Lung (tissue), 12 donors: Measurements from ENCODE around the gene PDE8B. TPM values are rescaled to one million over a fixed set of nuclear protein-coding genes. Genes with fewer than 3 reads are reported as not detected.

Experiments used
- ATAC-seq: fragments of 200-7000 bp; cut with Tn5 transposase; one replicate; pipeline ENCODE4 v1.9.1; 2020; ENCODE audit warnings: moderate number of reproducible peaks; ENCODE audit not compliant: insufficient read depth, low FRiP score
- DNase-seq, 3 donors: peaks; one replicate each; pipeline ENCODE4 v3.0.0-alpha.2; 2013 to 2017
- H3K27ac ChIP-seq, 2 donors: one replicate each; pipeline ENCODE4 v1.5.1; 2013; ENCODE audit warnings: mild to moderate bottlenecking in 2 of 2, moderate library complexity in 2 of 2, control low read depth in 1 of 2, inconsistent platforms in 1 of 2, low read depth in 1 of 2, low read length in 1 of 2
- H3K27me3 ChIP-seq, 3 donors: one replicate each; pipeline ENCODE4 v1.5.1; 2013; ENCODE audit warnings: low read length in 2 of 3; ENCODE audit not compliant: control insufficient read depth in 3 of 3, insufficient read depth in 3 of 3
- H3K36me3 ChIP-seq, 4 donors: one replicate each; pipeline ENCODE4 v1.5.1; 2013; ENCODE audit warnings: low read length in 4 of 4, mild to moderate bottlenecking in 1 of 4, moderate library complexity in 1 of 4; ENCODE audit not compliant: control insufficient read depth in 4 of 4, insufficient read depth in 4 of 4
- H3K4me1 ChIP-seq, 5 donors: one replicate each; pipeline ENCODE4 v1.5.1; 2013; ENCODE audit warnings: low read length in 5 of 5, mild to moderate bottlenecking in 2 of 5, moderate library complexity in 1 of 5; ENCODE audit not compliant: control insufficient read depth in 5 of 5, insufficient read depth in 5 of 5
- H3K4me3 ChIP-seq: one replicate; pipeline ENCODE4 v1.5.1; 2013; ENCODE audit warnings: mild to moderate bottlenecking, control low read depth, moderate library complexity
- H3K9ac ChIP-seq, 2 donors: one replicate each; pipeline ENCODE4 v1.5.1; 2013; ENCODE audit warnings: low read length in 2 of 2, control low read depth in 1 of 2; ENCODE audit not compliant: insufficient read depth in 1 of 2
- H3K9me3 ChIP-seq, 4 donors: one replicate each; pipeline ENCODE4 v1.5.1; 2013; ENCODE audit warnings: low read length in 3 of 4, mild to moderate bottlenecking in 1 of 4, moderate library complexity in 1 of 4; ENCODE audit not compliant: control insufficient read depth in 4 of 4, insufficient read depth in 3 of 4
- WGBS, 2 donors: extraction: QIAGEN DNeasy Blood & Tissue Kit; methylation state at CpG; one replicate each; pipeline ENCODE4 v1.1.7; 2013; 5-methylcytosine and 5-hydroxymethylcytosine counted together
- polyA plus RNA-seq, 2 donors: library from polyadenylated mRNA; stranded (reverse); fragments of 200-250 nt; gene quantifications; one replicate each; pipeline ENCODE4 v1.2.1, GENCODE V29; 2013
- total RNA-seq, 2 donors: library from RNA; depleted of rRNA in 1 of 2; stranded (reverse); fragments of >200 nt in 1 of 2; gene quantifications; one replicate each; pipeline ENCODE4 v1.2.1, GENCODE V29; 2014 to 2021
- TF ChIP-seq, protein P1 (sequence below): IDR thresholded peaks from 2 replicates; pipeline ENCODE4 v1.5.1; 2012; ENCODE audit warnings: mild to moderate bottlenecking; ENCODE audit errors: control extremely low read depth, extremely low read depth
- donor health status: control.
- donor health status: control.
- donor health status: Bipolar disorder and iron deficiency.
- donor health status: healthy.
- donor health status: DM: yes; HTN: yes; CAD: no.

The PDE8B gene
- total and polyA plus RNA-seq, 4 donors, result 1.6 to 10.6 (median 2.1) TPM

DNA sequence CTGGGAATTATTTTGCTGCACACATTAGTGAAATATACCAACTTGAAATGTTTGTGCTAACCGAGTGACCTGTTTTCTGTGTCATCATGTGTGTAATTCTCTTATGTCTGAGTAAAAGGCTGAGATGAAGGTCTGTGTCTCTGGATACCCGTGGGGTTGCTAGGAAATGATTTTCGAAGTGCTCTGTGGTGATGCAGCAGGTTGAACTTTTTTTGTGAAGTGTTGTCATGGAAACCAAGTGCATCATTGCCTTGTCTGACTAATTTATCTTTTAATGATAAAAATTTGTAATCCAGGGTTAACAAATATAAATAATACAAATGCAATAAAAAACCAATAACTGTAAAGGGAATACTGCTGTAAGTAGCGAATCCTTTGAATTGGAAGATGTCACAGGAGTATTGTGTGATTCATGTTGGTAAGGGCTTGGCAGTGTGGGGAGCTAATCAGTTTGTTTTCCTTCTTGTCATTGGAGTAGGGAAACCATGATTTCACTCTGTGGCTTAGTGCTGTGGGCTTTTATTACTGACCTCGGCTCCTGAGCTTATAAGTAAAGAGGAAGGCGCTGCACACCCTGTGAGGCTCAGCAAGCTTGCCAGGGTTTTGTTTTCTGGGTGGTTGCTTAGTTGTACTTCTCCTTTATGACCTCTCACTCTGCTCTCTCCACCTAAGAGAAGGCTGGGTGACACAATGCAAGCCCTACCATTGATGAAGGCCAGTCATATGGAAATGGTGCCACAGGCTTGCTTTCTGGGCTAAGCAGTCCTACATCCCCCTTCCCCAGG is 22.3 kb downstream of the PDE8B start:
- Histone ChIP-seq H3K4me1 (peaks cover 0 to 1% (median 0%) of the 10 kb centered on the region in 5 donors), H3K27ac (no peak overlapping the region), H3K9me3 (peaks cover 0 to 1% (median 0%) of the 10 kb centered on the region in 4 donors), H3K9ac (no peak overlapping the region), H3K4me3 (no peak overlapping the region), H3K36me3 (no peaks in the 10 kb centered on the region), H3K27me3 (no peaks in the 10 kb centered on the region)
- TF ChIP-seq, protein P1, sequence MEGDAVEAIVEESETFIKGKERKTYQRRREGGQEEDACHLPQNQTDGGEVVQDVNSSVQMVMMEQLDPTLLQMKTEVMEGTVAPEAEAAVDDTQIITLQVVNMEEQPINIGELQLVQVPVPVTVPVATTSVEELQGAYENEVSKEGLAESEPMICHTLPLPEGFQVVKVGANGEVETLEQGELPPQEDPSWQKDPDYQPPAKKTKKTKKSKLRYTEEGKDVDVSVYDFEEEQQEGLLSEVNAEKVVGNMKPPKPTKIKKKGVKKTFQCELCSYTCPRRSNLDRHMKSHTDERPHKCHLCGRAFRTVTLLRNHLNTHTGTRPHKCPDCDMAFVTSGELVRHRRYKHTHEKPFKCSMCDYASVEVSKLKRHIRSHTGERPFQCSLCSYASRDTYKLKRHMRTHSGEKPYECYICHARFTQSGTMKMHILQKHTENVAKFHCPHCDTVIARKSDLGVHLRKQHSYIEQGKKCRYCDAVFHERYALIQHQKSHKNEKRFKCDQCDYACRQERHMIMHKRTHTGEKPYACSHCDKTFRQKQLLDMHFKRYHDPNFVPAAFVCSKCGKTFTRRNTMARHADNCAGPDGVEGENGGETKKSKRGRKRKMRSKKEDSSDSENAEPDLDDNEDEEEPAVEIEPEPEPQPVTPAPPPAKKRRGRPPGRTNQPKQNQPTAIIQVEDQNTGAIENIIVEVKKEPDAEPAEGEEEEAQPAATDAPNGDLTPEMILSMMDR, result no peak
- DNase-seq, result no peak
- WGBS, 2 donors, result 73 to 74% methylated on average over 6 of the region's 6 CpGs
- no peak for ATAC-seq

DNA sequence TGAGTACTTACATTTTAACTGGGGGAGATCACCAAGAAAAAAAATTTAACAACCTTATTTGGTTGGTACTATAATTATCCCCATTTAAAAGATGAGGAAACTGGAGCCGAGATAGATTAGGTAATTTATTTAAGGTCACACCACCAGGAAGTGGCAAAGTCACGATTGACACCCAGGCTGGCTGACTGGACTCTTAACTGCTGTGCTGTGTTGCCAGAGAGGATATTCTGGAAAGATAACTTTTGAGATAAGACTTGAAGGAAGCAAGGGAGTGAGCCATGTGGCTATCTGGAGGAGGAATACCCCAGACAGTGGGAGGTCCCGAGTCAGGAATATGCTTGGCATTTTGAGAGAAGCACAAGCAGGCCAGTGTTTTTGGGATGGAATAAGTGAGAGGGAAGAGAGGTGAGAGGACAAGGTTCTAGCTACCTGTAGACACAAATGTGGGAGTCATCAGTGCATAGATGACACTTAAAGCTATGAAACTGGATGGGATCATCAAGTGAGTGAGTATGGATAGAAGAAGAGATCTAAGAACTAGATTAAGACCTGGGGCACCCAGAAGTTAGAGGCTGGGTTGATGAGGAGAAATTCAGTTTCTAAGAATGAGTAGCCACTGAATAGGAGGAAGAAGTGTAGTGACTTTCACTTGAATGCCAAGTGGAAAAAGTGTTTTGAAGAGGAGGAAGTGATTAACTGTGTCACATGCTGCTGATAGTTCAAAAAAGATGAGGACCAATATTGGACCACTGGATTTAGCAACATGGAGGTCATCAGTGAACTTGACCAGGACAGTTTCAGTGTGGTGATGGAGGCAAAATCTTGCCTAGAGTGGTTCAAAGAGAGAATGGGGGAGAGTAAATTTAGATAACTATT is 25.6 kb downstream of the PDE8B start:
- no peak overlapping the region for H3K27ac ChIP-seq
- H3K9ac ChIP-seq, result no peak overlapping the region
- peaks cover 0 to 1% (median 0%) of the 10 kb centered on the region in 5 donors for H3K4me1 ChIP-seq
- H3K36me3 ChIP-seq, result no peaks in the 10 kb centered on the region
- WGBS, 2 donors, result 45 to 56% methylated on average over 3 of the region's 3 CpGs
- peaks cover 0 to 1% (median 0%) of the 10 kb centered on the region in 4 donors for H3K9me3 ChIP-seq
- TF ChIP-seq, protein P1, result no peak
- H3K27me3 ChIP-seq, result no peaks in the 10 kb centered on the region
- ATAC-seq, result no peak
- DNase-seq, result no peak
- H3K4me3 ChIP-seq, result no peak overlapping the region

DNA sequence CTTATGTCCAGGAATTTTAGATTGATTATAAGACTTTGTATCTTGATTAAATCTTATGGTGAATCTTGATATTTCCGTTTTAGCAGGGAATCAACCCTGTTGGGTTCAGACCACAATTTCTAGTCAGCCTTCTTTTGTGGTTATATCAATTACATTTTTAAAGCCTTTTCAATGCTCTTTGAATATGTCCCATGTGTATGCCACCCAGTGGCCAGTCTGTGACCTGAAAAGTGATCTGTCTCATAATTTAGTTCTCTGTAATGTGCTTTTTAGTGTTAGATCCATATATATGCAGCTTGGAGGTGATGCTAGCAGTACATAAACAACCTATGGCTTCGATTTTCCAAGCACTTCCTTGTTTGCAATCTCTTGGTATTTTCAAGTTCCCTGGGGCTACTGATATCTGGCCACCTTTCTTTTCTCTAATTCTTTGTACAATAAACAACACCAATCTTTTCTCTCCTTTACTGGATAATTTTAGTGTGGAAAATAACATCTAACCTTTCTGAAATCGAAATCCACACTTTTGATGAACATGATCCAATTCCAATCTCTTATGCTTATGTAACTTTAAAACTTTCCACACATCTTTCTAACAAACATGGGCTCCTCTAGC is 28.8 kb downstream of the PDE8B start:
- WGBS, 2 donors, result 58 to 66% methylated on average over 3 of the region's 3 CpGs
- no peak for ATAC-seq
- Histone ChIP-seq H3K27me3 (no peaks in the 10 kb centered on the region), H3K4me1 (no peaks in the 10 kb centered on the region), H3K4me3 (no peak overlapping the region), H3K36me3 (no peaks in the 10 kb centered on the region), H3K27ac (no peak overlapping the region), H3K9me3 (peaks cover 0 to 1% (median 0%) of the 10 kb centered on the region in 4 donors), H3K9ac (no peak overlapping the region)
- no peak for DNase-seq
- TF ChIP-seq, protein P1, result no peak
